Activated CD4-positive, alpha-beta T cell treated with anti-CD3 and anti-CD28 coated beads, Interleukin-2, amount 10 ng/mL, durations not matched to agents 7 days and 5 days (primary cell): ENCODE results near the gene MIEF1. TPM values are rescaled to one million over a fixed set of nuclear protein-coding genes. Genes with fewer than 3 reads are reported as not detected.

Experiments used
- CTCF ChIA-PET: fragments of 350-600 bp; sonication (Branson Sonifier 250); formaldehyde crosslinking; loops from one replicate; lab custom pipeline; 2021; ENCODE audit warnings: antibody characterized with exemption; lab: Charles Lee
- POLR2A ChIA-PET: fragments of 350-600 bp; sonication (Branson Sonifier 250); formaldehyde crosslinking; loops from one replicate; lab custom pipeline; 2021; ENCODE audit warnings: antibody characterized with exemption; lab: Charles Lee
- DNase-seq: peaks from one replicate; pipeline ENCODE4 v3.0.0-alpha.2; 2020
- H3K27ac Mint-ChIP-seq: one replicate; pipeline ENCODE4 v1.8.0; 2021; ENCODE audit warnings: mild to moderate bottlenecking, moderate library complexity, mixed read lengths
- H3K27me3 Mint-ChIP-seq: one replicate; pipeline ENCODE4 v1.8.0; 2021; ENCODE audit warnings: mixed read lengths
- H3K36me3 Mint-ChIP-seq: one replicate; pipeline ENCODE4 v1.8.0; 2021; ENCODE audit warnings: low read depth, mixed read lengths
- H3K4me1 Mint-ChIP-seq: one replicate; pipeline ENCODE4 v1.8.0; 2021; ENCODE audit warnings: mixed read lengths
- H3K4me3 Mint-ChIP-seq: one replicate; pipeline ENCODE4 v1.8.0; 2021; ENCODE audit warnings: mild to moderate bottlenecking, moderate library complexity, mixed read lengths
- H3K9me3 Mint-ChIP-seq: one replicate; pipeline ENCODE4 v1.8.0; 2021; ENCODE audit warnings: mixed read lengths
- total RNA-seq, 2 experiments: library from RNA; stranded (reverse); gene quantifications; one replicate each; pipeline ENCODE4 v1.2.3, GENCODE V29; 2021

MIEF1 gene
- total RNA-seq, 2 experiments from 2014 or later: 34.8 to 40.0 TPM

DNA sequence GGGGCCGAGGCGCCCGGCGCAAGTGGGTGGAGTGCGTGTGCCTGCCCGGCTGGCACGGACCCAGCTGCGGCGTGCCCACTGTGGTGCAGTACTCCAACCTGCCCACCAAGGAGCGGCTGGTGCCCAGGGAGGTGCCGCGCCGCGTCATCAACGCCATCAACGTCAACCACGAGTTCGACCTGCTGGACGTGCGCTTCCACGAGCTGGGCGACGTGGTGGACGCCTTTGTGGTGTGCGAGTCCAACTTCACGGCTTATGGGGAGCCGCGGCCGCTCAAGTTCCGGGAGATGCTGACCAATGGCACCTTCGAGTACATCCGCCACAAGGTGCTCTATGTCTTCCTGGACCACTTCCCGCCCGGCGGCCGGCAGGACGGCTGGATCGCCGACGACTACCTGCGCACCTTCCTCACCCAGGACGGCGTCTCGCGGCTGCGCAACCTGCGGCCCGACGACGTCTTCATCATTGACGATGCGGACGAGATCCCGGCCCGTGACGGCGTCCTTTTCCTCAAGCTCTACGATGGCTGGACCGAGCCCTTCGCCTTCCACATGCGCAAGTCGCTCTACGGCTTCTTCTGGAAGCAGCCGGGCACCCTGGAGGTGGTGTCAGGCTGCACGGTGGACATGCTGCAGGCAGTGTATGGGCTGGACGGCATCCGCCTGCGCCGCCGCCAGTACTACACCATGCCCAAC is 14.1 kb upstream of the MIEF1 start:
- H3K4me1 Mint-ChIP-seq: peaks cover 7% of the 10 kb centered on the region
- ChIA-PET POLR2A (no interaction called here), CTCF (interaction anchor here (0.6 to 1.4 kb wide), 3 partner anchors 41 to 94 kb away, joined by 3 to 5 read pairs (median 3); no protein-coding TSS in a partner anchor)
- H3K27me3 Mint-ChIP-seq: no peaks in the 10 kb centered on the region
- no peaks in the 10 kb centered on the region for H3K9me3 Mint-ChIP-seq
- no peak overlapping the region for H3K4me3 Mint-ChIP-seq
- H3K27ac Mint-ChIP-seq: no peak overlapping the region
- H3K36me3 Mint-ChIP-seq: peaks cover 5% of the 10 kb centered on the region
- no peak for DNase-seq

DNA sequence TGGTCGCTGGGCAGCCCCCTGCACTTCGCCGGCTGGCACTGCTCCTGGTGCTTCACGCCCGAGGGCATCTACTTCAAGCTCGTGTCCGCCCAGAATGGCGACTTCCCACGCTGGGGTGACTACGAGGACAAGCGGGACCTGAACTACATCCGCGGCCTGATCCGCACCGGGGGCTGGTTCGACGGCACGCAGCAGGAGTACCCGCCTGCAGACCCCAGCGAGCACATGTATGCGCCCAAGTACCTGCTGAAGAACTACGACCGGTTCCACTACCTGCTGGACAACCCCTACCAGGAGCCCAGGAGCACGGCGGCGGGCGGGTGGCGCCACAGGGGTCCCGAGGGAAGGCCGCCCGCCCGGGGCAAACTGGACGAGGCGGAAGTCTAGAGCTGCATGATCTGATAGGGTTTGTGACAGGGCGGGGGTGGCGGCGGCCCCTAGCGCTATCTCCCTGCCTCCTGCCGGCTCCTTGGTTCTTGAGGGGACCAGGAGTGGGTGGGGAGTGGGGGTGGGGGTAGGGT is 13.5 kb upstream of the MIEF1 start:
- Mint-ChIP-seq H3K36me3 (peaks cover 5% of the 10 kb centered on the region), H3K4me3 (no peak overlapping the region), H3K27me3 (no peaks in the 10 kb centered on the region), H3K4me1 (peaks cover 11% of the 10 kb centered on the region), H3K27ac (no peak overlapping the region), H3K9me3 (no peaks in the 10 kb centered on the region)
- DNase-seq: no peak
- CTCF ChIA-PET: interaction anchor here (1.0 kb wide), 1 partner anchor 40 kb away, joined by 3 read pairs; no protein-coding TSS in a partner anchor
- POLR2A ChIA-PET: no interaction called here

DNA sequence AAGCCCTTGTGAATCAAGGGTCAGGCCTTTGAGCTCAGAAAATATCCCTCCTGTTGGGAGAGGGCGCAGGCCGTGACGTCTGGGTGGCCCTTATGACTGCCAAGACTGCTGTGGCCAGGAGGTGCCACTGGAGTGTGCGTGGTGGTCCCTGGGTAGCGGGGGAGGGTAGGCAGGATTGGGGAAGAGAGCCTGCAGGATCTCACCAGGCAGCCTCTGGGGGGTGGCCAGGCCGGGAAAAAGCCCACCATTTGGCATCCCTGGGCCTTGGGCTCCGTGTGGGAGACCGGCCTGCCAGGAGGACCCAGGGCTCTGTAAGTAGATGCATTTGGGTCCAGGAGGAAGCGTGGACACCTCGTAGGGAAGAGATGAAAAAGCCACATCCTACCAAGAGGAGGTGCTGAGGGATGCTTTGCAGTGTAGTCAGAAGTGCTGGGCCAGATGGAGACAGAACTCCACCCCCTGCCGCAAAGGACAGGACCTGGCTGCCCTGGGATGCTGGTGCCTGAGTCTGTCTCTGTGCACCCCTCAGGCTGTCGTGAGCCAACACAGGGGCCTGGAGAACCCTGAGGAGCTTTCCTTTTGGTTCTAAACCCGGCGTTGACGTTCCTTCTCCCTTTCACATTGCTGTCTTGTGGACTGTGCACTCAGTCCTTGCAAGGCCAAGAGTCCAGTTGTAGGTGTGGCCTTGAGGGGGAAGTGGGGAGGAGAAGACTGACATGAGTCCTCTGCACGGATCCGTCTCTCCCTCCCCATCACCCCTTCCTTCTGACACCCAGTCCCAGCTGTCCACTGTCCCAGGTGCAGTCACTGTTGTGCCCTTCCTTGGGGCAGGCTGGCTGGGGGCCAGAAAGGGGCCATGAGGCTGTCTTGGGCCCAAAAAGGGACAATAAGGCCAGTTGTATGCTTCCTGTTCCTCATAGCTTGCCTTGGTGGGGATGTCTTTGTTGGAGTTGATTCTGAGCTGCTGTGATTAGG is 12.7 kb upstream of the MIEF1 start:
- Mint-ChIP-seq H3K4me3 (no peak overlapping the region), H3K27me3 (no peaks in the 10 kb centered on the region), H3K9me3 (no peaks in the 10 kb centered on the region), H3K36me3 (peaks cover 5% of the 10 kb centered on the region), H3K27ac (no peak overlapping the region), H3K4me1 (peaks cover 15% of the 10 kb centered on the region)
- no peak for DNase-seq
- ChIA-PET CTCF (interaction anchor here (0.5 to 13.6 kb wide), 8 partner anchors 9 to 896 kb away, joined by 3 to 216 read pairs (median 4); partner anchors contain the start of genes MIEF1 and RPS19BP1), POLR2A (no interaction called here)

DNA sequence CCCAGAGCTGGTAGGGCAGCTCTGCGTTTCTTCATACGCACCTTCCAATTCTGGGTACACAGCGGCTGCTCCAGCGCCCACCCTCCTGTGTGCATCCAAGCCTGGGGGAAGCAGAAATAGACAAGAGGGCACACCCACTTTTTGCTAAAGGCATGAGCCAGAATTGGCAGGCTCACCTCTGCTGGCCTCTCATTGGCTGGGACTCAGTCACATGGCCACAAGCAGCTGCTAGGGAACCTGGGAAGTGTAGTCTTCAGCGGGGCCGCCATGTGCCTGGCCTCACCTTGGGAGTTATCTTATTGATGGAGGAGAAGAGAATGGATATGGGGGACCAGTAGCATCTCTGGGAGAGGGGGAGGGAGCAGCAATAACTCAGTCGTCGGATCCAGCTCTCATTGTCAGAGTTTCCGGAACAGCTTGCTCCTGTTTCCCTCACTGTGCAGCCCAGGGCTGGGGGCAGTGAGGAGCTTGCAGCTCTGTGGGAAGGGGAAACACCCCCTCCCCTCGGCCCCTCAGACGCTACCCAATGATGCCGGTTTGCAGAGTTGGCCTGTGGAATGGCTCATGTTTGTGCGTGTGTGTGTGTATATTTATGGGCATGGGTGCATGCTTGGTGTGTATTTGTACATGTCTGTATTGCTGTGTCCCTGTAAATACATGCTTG is 11.8 kb upstream of the MIEF1 start:
- Mint-ChIP-seq H3K9me3 (no peaks in the 10 kb centered on the region), H3K27me3 (no peaks in the 10 kb centered on the region), H3K36me3 (peaks cover 5% of the 10 kb centered on the region), H3K4me1 (peaks cover 21% of the 10 kb centered on the region), H3K27ac (no peak overlapping the region), H3K4me3 (no peak overlapping the region)
- POLR2A ChIA-PET: no interaction called here
- peak; percentile 82 for DNase-seq
- CTCF ChIA-PET: interaction anchor here (0.5 to 13.6 kb wide), 7 partner anchors 10 to 895 kb away, joined by 3 to 216 read pairs (median 4); partner anchors contain the start of genes MIEF1 and RPS19BP1

DNA sequence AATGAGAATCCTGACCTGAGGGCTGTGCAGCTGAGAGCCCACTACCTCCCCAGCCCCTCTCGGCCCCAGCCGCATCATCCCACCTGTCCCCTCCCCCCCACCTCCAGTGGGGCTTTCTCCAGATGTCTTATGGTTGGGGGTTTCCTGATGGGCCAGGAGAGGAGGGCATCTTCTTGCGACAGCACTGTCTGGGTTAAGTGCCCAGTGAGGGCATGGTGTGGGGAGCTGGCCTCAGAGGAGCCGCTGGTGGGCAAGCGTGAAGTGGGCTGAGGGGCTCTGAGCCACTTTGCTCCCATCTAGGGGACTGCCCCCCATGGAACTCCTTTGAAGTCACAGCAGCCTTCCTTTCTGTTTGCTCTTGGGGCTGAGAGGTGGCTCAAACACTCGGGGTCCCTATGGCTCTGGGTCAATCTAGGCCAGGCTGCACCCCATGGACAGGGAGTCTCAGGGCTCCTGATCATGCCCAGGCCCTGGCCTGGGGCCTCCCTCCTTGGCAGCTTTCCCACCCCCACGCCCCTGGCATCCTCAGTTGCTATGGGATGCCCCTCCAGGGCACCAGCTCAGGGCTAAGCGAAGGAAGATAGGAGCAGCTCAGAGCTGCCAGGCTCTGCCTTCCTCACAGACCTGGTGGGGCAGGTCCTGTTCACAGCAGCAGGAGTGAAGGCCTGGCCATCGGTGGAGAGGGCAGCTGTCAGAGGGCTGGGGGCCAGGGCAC is 11.0 kb upstream of the MIEF1 start:
- H3K36me3 Mint-ChIP-seq: peaks cover 5% of the 10 kb centered on the region
- no peaks in the 10 kb centered on the region for H3K27me3 Mint-ChIP-seq
- H3K9me3 Mint-ChIP-seq: no peaks in the 10 kb centered on the region
- ChIA-PET POLR2A (no interaction called here), CTCF (interaction anchor here (1.0 to 13.6 kb wide), 6 partner anchors 11 to 141 kb away, joined by 3 to 216 read pairs (median 5); partner anchors contain the start of genes RPS19BP1 and SYNGR1)
- no peak overlapping the region for H3K27ac Mint-ChIP-seq
- peaks cover 25% of the 10 kb centered on the region for H3K4me1 Mint-ChIP-seq
- no peak for DNase-seq
- H3K4me3 Mint-ChIP-seq: no peak overlapping the region

DNA sequence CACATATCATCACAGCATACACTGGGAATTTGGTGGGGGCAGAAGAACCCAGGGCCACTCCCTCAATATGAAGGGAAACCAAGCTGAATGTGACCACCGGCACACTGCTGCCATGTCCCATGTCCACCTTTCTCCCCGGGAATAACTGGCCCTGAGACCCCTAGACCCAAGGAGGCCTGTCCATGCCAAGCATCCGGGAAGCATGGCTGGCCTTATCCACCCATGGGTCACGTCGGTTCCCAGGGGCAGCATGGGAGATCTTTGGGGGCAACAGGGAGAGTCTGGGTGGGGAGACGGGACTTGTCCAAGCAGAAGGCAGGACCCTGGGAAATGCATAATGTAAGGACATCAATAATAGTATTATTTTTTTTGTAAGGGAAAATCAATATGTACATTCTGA is 10.4 kb upstream of the MIEF1 start:
- Mint-ChIP-seq H3K4me3 (no peak overlapping the region), H3K36me3 (peaks cover 5% of the 10 kb centered on the region), H3K4me1 (peaks cover 28% of the 10 kb centered on the region), H3K27ac (no peak overlapping the region), H3K9me3 (no peaks in the 10 kb centered on the region), H3K27me3 (no peaks in the 10 kb centered on the region)
- no peak for DNase-seq
- ChIA-PET CTCF (interaction anchor here (1.0 to 13.6 kb wide), 5 partner anchors 21 to 142 kb away, joined by 3 to 216 read pairs (median 4); partner anchors contain the start of genes RPS19BP1 and SYNGR1), POLR2A (no interaction called here)

DNA sequence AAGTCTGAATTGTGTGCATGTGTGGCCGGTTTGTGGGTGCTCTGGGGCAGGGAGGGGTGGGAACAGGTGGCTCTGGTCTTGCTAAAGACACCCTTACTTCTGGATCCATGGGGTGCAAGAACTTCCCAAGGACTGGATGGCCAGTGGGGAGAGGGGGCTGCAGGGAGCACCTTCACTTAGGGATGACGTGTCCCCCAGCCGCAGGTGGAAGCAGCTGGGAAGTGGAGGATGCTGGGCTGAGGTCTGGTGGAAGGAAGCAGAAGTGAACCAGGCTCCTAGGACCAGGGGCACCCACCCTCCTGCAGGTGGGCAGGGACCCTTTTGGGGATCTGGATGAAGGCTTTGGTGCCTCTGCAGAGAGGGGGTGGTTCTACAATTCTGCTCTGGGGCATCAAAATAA is 9.9 kb upstream of the MIEF1 start:
- Mint-ChIP-seq H3K4me1 (peaks cover 28% of the 10 kb centered on the region), H3K36me3 (peaks cover 5% of the 10 kb centered on the region), H3K27ac (no peak overlapping the region), H3K9me3 (no peaks in the 10 kb centered on the region), H3K27me3 (no peaks in the 10 kb centered on the region), H3K4me3 (no peak overlapping the region)
- CTCF ChIA-PET: interaction anchor here (0.7 to 13.6 kb wide), 7 partner anchors 22 to 1149 kb away, joined by 3 to 216 read pairs (median 4); partner anchors contain the start of genes RPS19BP1 and SYNGR1
- DNase-seq: no peak
- POLR2A ChIA-PET: no interaction called here

DNA sequence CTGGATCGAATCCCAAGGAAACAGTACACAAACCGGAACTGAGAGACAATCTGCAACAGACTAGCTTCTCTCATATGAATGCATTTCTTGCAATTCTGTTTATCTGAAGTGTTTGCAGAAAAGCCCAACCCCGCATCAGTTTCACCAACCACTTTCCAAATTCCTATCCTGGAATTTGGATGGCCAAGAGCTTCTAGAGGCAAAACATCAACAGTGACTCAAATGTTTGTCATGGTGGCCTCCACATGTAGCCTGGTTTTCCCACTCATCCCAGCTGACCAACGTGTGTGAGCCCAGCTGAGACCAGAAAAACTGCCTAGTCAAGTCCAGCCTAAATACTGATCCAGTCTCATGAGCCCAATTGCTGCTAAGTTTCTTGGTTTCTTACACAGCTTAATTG is 8.3 kb upstream of the MIEF1 start:
- CTCF ChIA-PET: interaction anchor here (0.6 to 13.6 kb wide), 8 partner anchors 9 to 754 kb away, joined by 3 to 216 read pairs (median 5); partner anchors contain the start of genes ATF4, MIEF1 and RPS19BP1
- Mint-ChIP-seq H3K4me1 (peaks cover 32% of the 10 kb centered on the region), H3K27me3 (peaks cover 2% of the 10 kb centered on the region), H3K9me3 (no peaks in the 10 kb centered on the region), H3K36me3 (no peaks in the 10 kb centered on the region), H3K4me3 (no peak overlapping the region), H3K27ac (no peak overlapping the region)
- no peak for DNase-seq
- POLR2A ChIA-PET: no interaction called here

DNA sequence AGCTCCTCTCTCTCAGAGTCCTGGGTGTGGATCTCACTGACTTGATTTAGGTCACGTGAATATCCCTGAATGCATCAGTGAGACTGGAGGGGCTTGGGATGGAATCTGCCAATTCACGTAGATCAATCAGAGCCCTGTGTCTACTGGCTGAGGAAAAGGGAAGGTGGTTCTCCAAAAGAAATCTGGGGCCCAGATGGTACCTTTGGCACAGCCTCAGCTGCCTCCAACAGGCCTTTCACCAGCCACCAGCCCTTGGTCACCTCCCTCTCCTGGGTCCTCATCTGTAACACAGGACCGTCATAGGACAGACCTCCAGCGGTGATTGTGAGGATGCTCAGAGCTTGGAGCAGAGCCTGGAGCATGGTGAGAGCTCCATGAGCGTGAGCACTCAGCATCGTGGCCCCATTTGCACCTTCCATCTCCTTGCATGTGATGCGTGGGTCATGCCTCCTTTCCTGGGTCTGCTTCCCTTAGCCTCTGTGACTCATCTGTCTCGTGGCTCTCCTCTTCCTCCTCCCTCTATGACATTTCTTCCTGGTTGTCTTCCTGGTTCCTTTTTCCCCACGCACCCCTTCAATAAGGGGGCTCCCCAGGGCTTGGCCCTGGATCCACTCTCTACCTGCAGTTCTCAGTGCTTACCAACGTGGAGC is 7.5 kb upstream of the MIEF1 start:
- no peak for DNase-seq
- H3K36me3 Mint-ChIP-seq: no peaks in the 10 kb centered on the region
- ChIA-PET CTCF (interaction anchor here (0.6 to 13.6 kb wide), 7 partner anchors 8 to 753 kb away, joined by 3 to 216 read pairs (median 7); partner anchors contain the start of genes ATF4, MIEF1 and RPS19BP1), POLR2A (no interaction called here)
- peaks cover 31% of the 10 kb centered on the region for H3K4me1 Mint-ChIP-seq
- H3K4me3 Mint-ChIP-seq: no peak overlapping the region
- peaks cover 5% of the 10 kb centered on the region for H3K27me3 Mint-ChIP-seq
- H3K27ac Mint-ChIP-seq: peak overlapping the region; percentile 36
- no peaks in the 10 kb centered on the region for H3K9me3 Mint-ChIP-seq

DNA sequence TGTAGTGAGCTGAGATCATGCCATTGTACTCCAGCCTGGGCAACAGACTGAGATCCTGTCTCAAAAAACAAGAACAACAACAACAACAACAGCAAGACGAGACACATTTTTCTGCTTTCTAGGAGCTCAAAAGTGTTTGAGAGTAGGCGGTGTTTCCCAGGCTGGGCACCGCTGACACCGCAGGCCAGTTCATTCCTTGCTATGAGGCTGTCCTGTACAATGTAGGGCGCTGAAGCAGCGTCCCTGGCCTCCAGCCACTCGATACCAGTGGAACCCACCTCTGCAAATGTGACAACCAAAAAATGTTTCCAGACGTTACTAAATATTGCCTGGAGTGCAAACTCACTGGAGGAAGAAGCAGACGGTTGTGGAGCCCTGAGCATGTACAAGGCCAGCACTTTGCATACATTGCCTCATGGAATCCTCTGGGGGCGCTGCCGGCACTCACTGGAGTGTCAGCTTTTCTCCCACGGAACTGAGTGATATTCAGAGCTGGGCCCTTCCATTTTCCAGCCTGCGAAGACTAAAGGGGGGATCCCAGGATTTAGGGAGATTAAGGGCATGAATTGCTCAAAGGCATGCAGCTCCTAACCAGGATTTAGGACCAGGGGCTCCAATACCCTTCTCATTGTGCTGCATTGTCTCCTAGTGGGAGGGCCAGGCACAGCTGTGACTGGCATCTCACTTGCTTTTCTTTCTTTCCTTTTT is 5.8 kb upstream of the MIEF1 start:
- Mint-ChIP-seq H3K27me3 (peaks cover 5% of the 10 kb centered on the region), H3K9me3 (no peaks in the 10 kb centered on the region), H3K4me1 (peaks cover 27% of the 10 kb centered on the region), H3K4me3 (no peak overlapping the region), H3K27ac (peak overlapping the region; percentile 36), H3K36me3 (no peaks in the 10 kb centered on the region)
- ChIA-PET CTCF (interaction anchor here (0.6 to 13.6 kb wide), 18 partner anchors 9 to 528 kb away, joined by 3 to 216 read pairs (median 4); partner anchors contain the start of genes ATF4, RPS19BP1 and TAB1), POLR2A (no interaction called here)
- peak; percentile 70 for DNase-seq
